H4 (cell line): Measurements from ENCODE around the gene SLC16A6. TPM values are rescaled to one million over a fixed set of nuclear protein-coding genes. Genes with fewer than 3 reads are reported as not detected.
"Not testable (repeated sequence)": the region's sequence is repeated elsewhere in the genome, so short reads cannot be mapped to it uniquely, and the experiment has no call there.

Source experiments
- DNase-seq: peaks from one replicate; pipeline ENCODE4 v3.0.0-alpha.2; 2015; ENCODE audit warnings: low spot score
- total RNA-seq: library from RNA; depleted of rRNA; stranded (reverse); fragments of >200 nt; shearing (Covaris generic); gene quantifications from 2 replicates; pipeline ENCODE4 v1.2.3, GENCODE V29; 2014

The SLC16A6 gene
- total RNA-seq, 1 experiment from 2014 or later: 2.7 TPM

GRCh38 chr17:68314916-68315535 is 24.1 kb upstream of the SLC16A6 start:
- no peak for DNase-seq

GRCh38 chr17:68310152-68310551 is 19.2 kb upstream of the SLC16A6 start:
- DNase-seq: no peak

- not testable (repeated sequence) for DNase-seq
These were observed 18.2 kb upstream of the SLC16A6 start for GRCh38 chr17:68309066-68309670.

GRCh38 chr17:68308486-68308885 is 17.6 kb upstream of the SLC16A6 start:
- DNase-seq: not testable (repeated sequence)

- DNase-seq: no peak
These were observed 16.5 kb upstream of the SLC16A6 start for GRCh38 chr17:68307443-68307842.

GRCh38 chr17:68306819-68307218 is 15.9 kb upstream of the SLC16A6 start:
- DNase-seq: no peak

- no peak for DNase-seq
These were observed 14.2 kb upstream of the SLC16A6 start for GRCh38 chr17:68305142-68305541.

GRCh38 chr17:68304706-68305105 is 13.8 kb upstream of the SLC16A6 start:
- no peak for DNase-seq

GRCh38 chr17:68302666-68303065 is 11.7 kb upstream of the SLC16A6 start:
- no peak for DNase-seq

- no peak for DNase-seq
These were observed 11.2 kb upstream of the SLC16A6 start for GRCh38 chr17:68302066-68302564.

- no peak for DNase-seq
These were observed 10.6 kb upstream of the SLC16A6 start for GRCh38 chr17:68301438-68301959.

- no peak for DNase-seq
These were observed 8.9 kb upstream of the SLC16A6 start for GRCh38 chr17:68299817-68300216.

- no peak for DNase-seq
These were observed 7.7 kb upstream of the SLC16A6 start for GRCh38 chr17:68298601-68299000.

- DNase-seq: no peak
These were observed 6.3 kb upstream of the SLC16A6 start for GRCh38 chr17:68297195-68297594.

GRCh38 chr17:68296217-68297191 is 5.6 kb upstream of the SLC16A6 start:
- DNase-seq: no peak

- no peak for DNase-seq
These were observed 4.2 kb upstream of the SLC16A6 start for GRCh38 chr17:68295086-68295485.

GRCh38 chr17:68294617-68295016 is 3.7 kb upstream of the SLC16A6 start:
- no peak for DNase-seq

GRCh38 chr17:68294196-68294555 is 3.2 kb upstream of the SLC16A6 start:
- no peak for DNase-seq

GRCh38 chr17:68293490-68294195 is 2.7 kb upstream of the SLC16A6 start:
- no peak for DNase-seq

GRCh38 chr17:68292689-68293040 is 1.7 kb upstream of the SLC16A6 start:
- no peak for DNase-seq

- peak; percentile 58 for DNase-seq
These were observed 1.1 kb upstream of the SLC16A6 start for GRCh38 chr17:68291836-68292688.
